ENCODE results near the gene CCL24. TPM values are rescaled to one million over a fixed set of nuclear protein-coding genes. Genes with fewer than 3 reads are reported as not detected.
"Not testable (repeated sequence)": the region's sequence is repeated elsewhere in the genome, so short reads cannot be mapped to it uniquely, and the experiment has no call there.

Gene CCL24
- total RNA-seq, 2 donors from 2014 or later = not detected

- intact Hi-C loops (cut with DNase I) = no loop called here
- no peak for ATAC-seq
- Histone ChIP-seq H3K27ac (no peak overlapping the region), H3K27me3 (no peaks in the 10 kb centered on the region), H3K36me3 (replicated peaks in 1 of 2; ENCODE audit: insufficient read depth in 1 of 2, low read depth in 2 of 2) (no peaks in the 10 kb centered on the region), H3K4me3 (no peak overlapping the region), H3K4me1 (no peaks in the 10 kb centered on the region), H3K9me3 (no peaks in the 10 kb centered on the region)
- no peak for TF ChIP-seq POLR2A (IDR thresholded peaks at IDR 0.05)
- TF ChIP-seq, protein P1, sequence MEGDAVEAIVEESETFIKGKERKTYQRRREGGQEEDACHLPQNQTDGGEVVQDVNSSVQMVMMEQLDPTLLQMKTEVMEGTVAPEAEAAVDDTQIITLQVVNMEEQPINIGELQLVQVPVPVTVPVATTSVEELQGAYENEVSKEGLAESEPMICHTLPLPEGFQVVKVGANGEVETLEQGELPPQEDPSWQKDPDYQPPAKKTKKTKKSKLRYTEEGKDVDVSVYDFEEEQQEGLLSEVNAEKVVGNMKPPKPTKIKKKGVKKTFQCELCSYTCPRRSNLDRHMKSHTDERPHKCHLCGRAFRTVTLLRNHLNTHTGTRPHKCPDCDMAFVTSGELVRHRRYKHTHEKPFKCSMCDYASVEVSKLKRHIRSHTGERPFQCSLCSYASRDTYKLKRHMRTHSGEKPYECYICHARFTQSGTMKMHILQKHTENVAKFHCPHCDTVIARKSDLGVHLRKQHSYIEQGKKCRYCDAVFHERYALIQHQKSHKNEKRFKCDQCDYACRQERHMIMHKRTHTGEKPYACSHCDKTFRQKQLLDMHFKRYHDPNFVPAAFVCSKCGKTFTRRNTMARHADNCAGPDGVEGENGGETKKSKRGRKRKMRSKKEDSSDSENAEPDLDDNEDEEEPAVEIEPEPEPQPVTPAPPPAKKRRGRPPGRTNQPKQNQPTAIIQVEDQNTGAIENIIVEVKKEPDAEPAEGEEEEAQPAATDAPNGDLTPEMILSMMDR (IDR thresholded peaks at IDR 0.05) = no peak
- DNase-seq = peak in 1 of 4 donors; percentile 46
- 76 to 77% methylated on average over 5 of the region's 5 CpGs for WGBS, 2 donors
These were observed 40.6 kb upstream of the CCL24 start for GRCh38 chr7:75854233-75854632.

DNA sequence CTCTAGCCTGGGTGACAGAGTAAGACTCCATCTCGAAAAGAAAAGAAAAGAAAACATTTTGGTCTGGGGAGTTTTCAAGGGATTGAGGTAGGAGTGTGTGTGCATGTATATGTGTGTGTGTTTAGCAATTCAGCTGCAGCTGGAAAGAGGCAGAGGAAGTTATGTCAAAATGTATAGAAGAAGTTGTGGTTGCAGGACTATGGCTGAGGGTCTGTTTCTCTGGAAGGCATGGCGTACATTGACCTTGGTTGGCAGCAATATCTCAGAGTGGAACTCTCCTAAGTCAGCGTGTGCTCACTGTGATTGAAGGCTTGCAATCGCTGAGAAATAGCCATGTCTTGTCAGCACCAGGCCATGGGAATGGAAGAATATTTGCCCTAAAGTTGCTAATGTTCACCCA is 36.6 kb upstream of the CCL24 start:
- WGBS, 2 donors = 53% methylated on average over 4 of the region's 4 CpGs
- no peaks in the 10 kb centered on the region for H3K9me3 ChIP-seq
- H3K4me3 ChIP-seq = no peak overlapping the region
- intact Hi-C loops (cut with DNase I) = no loop called here
- ATAC-seq (no peak), DNase-seq (peak in 1 of 4 donors; percentile 32)
- no peaks in the 10 kb centered on the region for H3K27me3 ChIP-seq
- no peaks in the 10 kb centered on the region for H3K4me1 ChIP-seq
- TF ChIP-seq POLR2A (IDR thresholded peaks at IDR 0.05) = no peak
- TF ChIP-seq, protein P1 (IDR thresholded peaks at IDR 0.05) = no peak
- no peaks in the 10 kb centered on the region for H3K36me3 ChIP-seq (replicated peaks in 1 of 2; ENCODE audit: insufficient read depth in 1 of 2, low read depth in 2 of 2)
- no peak overlapping the region for H3K27ac ChIP-seq

DNA sequence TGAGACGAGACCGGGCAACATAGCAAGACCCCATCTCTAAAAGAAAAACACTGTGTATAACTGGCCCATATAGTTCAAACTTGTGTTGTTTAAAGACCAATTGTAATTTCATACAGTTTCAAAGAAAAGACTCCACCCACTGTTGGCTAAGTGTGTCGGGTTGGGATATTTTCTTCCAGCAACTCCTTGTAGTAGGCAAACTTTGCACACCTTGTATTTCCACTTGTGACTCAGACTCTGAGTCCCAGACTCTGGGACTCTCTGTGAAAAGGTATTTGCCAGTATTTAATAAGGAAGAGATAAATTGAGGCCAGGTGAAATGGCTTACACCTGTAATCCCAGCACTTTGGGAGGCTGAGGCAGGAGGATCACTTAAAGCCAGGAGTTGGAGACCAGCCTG is 36.0 kb upstream of the CCL24 start:
- ATAC-seq = no peak
- 51 to 63% methylated on average over 3 of the region's 3 CpGs for WGBS, 2 donors
- no peak for DNase-seq
- H3K27ac ChIP-seq = no peak overlapping the region
- H3K4me1 ChIP-seq = no peaks in the 10 kb centered on the region
- no peak overlapping the region for H3K4me3 ChIP-seq
- H3K27me3 ChIP-seq = no peaks in the 10 kb centered on the region
- intact Hi-C loops (cut with DNase I) = no loop called here
- TF ChIP-seq POLR2A (IDR thresholded peaks at IDR 0.05) = no peak
- TF ChIP-seq, protein P1 (IDR thresholded peaks at IDR 0.05) = no peak
- no peaks in the 10 kb centered on the region for H3K9me3 ChIP-seq
- H3K36me3 ChIP-seq (replicated peaks in 1 of 2; ENCODE audit: insufficient read depth in 1 of 2, low read depth in 2 of 2) = no peaks in the 10 kb centered on the region

DNA sequence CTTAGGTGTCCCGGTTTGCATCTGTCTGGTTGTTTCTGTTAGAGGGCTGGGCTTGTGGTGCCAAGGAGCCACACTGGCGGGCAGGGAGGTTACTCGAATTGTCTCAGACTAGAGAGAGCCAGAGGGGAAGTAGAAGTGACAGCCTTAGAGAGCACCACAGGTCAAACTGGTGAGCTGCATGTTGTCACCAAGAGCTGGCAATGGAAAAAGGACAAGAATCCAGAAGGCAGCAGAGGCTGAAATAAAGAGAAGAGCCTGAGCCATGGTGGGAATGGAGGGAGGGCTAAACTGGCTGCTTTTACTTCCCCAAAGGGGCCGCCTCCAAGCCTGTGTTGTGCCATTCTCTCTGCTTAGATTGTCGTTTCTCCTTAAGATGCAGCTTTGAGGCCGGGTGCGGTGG is 34.1 kb upstream of the CCL24 start:
- 63 to 74% methylated on average over 3 to 7 of the region's 7 CpGs for WGBS, 2 donors
- Histone ChIP-seq H3K27ac (no peak overlapping the region), H3K4me3 (no peak overlapping the region), H3K27me3 (no peaks in the 10 kb centered on the region), H3K9me3 (no peaks in the 10 kb centered on the region), H3K36me3 (replicated peaks in 1 of 2; ENCODE audit: insufficient read depth in 1 of 2, low read depth in 2 of 2) (no peaks in the 10 kb centered on the region), H3K4me1 (no peaks in the 10 kb centered on the region)
- TF ChIP-seq, protein P1 (IDR thresholded peaks at IDR 0.05) = no peak
- no peak for TF ChIP-seq POLR2A (IDR thresholded peaks at IDR 0.05)
- no peak for ATAC-seq
- intact Hi-C loops (cut with DNase I) = no loop called here
- DNase-seq = peak in 1 of 4 donors; percentile 30

- DNase-seq; H3K36me3 ChIP-seq (replicated peaks in 1 of 2; ENCODE audit: insufficient read depth in 1 of 2, low read depth in 2 of 2); intact Hi-C loops (cut with DNase I); ATAC-seq; H3K4me1 ChIP-seq; H3K27ac ChIP-seq; H3K4me3 ChIP-seq; H3K9me3 ChIP-seq; H3K27me3 ChIP-seq: not testable (repeated sequence)
- 76 to 77% methylated on average over 6 of the region's 6 CpGs for WGBS, 2 donors
These were observed 31.5 kb upstream of the CCL24 start for GRCh38 chr7:75845132-75845531.

All from body of pancreas (tissue), 4 donors.